Measurements from ENCODE around the gene ZFAND3.

ZFAND3 gene

DNA sequence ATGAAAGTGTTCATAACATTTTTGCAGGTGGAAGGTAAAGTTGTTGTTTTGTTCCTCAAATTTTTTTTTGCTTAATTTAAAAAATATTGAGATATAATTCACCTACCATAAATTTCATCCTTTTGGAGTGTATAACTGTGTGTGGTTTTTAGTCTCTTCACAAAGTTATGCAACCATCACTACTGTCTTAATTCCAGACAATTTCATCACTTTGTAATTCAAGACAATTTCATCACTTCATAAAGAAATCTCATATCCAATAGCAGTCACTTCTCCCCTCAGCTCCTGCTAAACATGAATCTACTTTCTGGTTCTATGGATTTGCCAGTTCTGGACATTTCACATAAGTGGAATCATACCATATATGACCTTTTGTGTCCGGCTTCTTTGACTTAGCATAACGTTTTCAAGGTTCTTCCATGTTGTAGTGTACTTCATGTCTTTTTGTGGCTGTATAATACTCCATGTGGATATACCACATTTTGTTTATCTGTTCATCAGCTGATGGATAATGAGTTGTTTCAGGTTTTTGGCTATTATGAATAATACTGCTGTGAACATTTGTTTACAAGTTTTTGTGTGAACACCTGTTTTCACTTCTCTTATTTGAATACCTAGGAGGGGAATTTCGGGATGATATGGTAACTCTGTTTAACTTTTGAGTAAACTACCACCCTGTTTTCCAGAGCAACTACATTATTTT is 18.8 kb downstream of the ZFAND3 start:
- H3K4me3 ChIP-seq (ENCODE audit: control insufficient read depth, low read depth, low read length), result no peak overlapping the region
- DNase-seq (ENCODE audit: low read depth), result peak; percentile 53
- no peak for TF ChIP-seq CTCF (conservative IDR thresholded peaks at IDR 0.05; ENCODE audit: control insufficient read depth, insufficient read depth, low read depth, low read length)

DNA sequence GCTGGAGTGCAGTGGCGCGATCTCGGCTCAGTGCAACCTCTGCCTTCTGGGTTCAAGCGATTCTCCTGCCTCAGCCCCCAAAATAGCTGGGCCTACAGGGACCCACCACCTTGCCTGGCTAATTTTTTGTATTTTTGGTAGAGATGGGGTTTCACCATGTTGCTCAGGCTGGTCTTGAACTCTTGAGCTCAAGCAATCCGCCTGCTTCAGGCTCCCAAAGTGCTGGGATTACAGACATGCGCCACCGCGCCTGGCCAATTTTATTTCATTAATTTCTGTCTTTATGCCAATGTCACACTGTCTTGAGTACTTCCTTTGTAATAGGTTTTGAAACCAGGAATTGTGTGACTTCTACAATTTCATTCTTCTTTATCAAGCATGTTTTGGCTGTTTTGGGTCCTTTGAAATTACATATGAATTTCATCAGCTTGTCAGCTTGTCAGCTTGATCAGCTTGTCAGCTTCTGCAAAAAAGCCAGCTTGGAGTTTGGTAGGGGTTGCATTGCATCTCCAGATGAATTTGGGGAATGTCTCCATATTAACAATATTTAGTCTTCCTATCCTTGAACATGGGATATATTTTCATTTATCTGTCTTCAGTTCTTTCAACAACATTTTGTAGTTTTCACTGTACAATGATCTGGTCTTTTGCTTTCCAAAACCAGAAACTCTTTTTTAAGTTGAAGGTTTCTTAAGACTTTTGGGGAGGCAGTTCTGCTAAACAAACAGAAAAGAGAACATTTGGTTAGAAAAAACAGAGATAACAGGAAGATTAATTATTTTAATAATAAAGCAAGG is 20.8 kb downstream of the ZFAND3 start:
- DNase-seq (ENCODE audit: low read depth), result no peak
- no peak overlapping the region for H3K4me3 ChIP-seq (ENCODE audit: control insufficient read depth, low read depth, low read length)
- no peak for TF ChIP-seq CTCF (conservative IDR thresholded peaks at IDR 0.05; ENCODE audit: control insufficient read depth, insufficient read depth, low read depth, low read length)

GRCh38 chr6:37840940-37841300 is 21.4 kb downstream of the ZFAND3 start:
- no peak overlapping the region for H3K4me3 ChIP-seq (ENCODE audit: control insufficient read depth, low read depth, low read length)
- no peak for TF ChIP-seq CTCF (conservative IDR thresholded peaks at IDR 0.05; ENCODE audit: control insufficient read depth, insufficient read depth, low read depth, low read length)
- no peak for DNase-seq (ENCODE audit: low read depth)

- no peak for TF ChIP-seq CTCF (conservative IDR thresholded peaks at IDR 0.05; ENCODE audit: control insufficient read depth, insufficient read depth, low read depth, low read length)
- DNase-seq (ENCODE audit: low read depth), result no peak
Observed at GRCh38 chr6:37845026-37845911, 25.7 kb downstream of the ZFAND3 start.

DNA sequence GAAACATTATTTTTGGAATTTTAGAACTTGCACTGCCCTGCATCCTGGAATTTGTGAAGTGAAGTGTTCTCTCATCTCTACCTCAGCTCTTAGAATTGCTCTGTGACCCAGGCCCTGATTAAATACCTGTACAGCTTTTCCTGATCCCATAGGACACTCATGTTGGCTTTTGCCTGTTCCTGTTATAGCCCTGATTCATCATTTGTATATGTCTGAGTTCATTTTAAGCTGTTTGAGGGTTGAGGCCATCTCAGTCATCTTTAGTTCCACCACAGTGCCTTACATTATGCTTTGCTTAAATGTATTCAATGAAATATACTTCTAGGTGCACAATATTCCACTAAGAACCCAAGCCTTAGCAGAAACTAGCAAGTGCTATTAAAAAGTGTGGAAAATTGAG is 26.4 kb downstream of the ZFAND3 start:
- H3K4me3 ChIP-seq (ENCODE audit: control insufficient read depth, low read depth, low read length), result no peak overlapping the region
- DNase-seq (ENCODE audit: low read depth), result no peak
- TF ChIP-seq CTCF (conservative IDR thresholded peaks at IDR 0.05; ENCODE audit: control insufficient read depth, insufficient read depth, low read depth, low read length), result no peak

More at GRCh38 chr6:37845026-37845911, 25.7 kb downstream of the ZFAND3 start:
- H3K4me3 ChIP-seq (ENCODE audit: control insufficient read depth, low read depth, low read length), result no peak overlapping the region

GRCh38 chr6:37847704-37848103 is 28.2 kb downstream of the ZFAND3 start:
- no peak for DNase-seq (ENCODE audit: low read depth)
- TF ChIP-seq CTCF (conservative IDR thresholded peaks at IDR 0.05; ENCODE audit: control insufficient read depth, insufficient read depth, low read depth, low read length), result no peak
- H3K4me3 ChIP-seq (ENCODE audit: control insufficient read depth, low read depth, low read length), result no peak overlapping the region
